HG03060 (cell line): ENCODE results near the gene CTPS1.
A peak's percentile ranks its signal among the peaks of the same experiment; 100 is the strongest.

ENCODE experiments used
- ATAC-seq: cut with Tn5 transposase; IDR thresholded peaks from one replicate; pipeline ENCODE4 v1.9.1; 2021; ENCODE audit warnings: low read depth, moderate number of reproducible peaks; ENCODE audit not compliant: unreplicated experiment

Gene CTPS1

DNA sequence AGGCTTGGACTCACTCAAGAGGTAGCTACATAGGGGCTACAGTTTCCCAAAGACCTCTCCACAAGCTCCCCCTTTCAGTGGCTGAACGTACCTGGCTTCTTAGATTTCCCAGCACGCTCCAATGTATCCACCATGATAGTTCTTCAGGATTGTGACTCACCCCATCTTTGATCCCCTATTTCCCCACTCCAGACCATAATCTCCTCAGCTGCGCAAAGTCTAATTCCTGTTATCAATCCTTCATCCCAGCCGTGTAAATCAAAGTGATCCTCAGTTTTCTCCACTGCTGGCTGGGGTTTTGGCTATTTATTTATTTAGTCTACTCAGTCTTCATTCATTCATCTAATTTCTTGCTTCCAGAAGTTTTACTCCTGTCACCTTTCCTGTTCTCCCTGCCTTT is 13.1 kb upstream of the CTPS1 start:
- ATAC-seq: no peak

DNA sequence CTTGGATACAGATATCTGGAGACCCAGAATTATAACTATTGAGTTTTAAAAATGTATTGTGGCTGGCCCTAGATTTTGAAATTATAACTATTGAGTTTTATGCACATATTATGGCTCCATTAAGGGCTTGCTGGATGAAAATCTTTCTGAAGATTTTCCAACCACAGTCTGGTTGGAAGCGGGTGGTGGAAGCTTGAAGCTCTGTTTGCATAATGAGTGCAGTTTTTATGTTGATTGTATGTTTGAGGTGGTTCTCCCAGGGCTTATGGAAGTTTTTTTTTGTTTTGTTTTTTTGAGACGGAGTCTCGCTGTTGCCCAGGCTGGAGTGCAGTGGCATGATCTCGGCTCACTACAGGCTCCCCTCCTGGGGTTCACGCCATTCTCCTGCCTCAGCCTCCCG is 10.1 kb upstream of the CTPS1 start:
- ATAC-seq: no peak

DNA sequence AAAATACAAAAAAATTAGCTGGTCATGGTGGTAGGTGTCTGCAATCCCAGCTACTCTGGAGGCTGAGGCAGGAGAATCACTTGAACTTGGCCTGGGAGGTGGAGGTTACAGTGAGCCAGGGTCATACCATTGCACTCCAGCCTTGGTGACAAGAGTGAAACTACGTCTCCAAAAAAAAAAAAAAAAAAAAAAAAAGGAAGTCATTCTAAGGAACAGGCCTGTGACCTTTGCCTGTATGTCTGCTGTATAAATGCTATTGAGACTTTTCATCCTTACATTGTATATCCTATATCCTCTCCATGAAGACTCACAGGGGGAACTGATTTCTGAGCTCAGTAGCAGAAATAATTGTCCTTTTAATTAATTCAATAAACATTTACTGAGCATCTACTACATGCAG is 7.5 kb upstream of the CTPS1 start:
- no peak for ATAC-seq

DNA sequence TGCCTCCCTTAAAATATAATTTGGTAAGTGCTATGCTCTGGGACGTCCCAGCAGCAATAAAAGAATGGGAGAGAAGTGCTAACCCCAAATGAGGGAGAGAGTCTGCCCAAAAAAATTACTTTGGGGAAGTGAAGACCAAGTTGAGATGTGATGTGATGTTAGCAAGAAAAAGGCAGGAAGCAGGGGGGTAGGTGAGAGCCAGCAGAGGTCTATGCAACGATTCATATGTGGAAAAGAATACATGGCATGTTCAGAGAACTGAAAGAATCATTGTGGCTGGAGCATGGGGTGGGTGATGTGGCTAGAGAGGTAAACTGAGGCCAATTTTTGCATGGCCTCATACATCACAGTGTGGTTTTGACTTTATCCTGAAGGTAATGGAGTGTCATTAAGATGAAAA is 5.6 kb upstream of the CTPS1 start:
- no peak for ATAC-seq

DNA sequence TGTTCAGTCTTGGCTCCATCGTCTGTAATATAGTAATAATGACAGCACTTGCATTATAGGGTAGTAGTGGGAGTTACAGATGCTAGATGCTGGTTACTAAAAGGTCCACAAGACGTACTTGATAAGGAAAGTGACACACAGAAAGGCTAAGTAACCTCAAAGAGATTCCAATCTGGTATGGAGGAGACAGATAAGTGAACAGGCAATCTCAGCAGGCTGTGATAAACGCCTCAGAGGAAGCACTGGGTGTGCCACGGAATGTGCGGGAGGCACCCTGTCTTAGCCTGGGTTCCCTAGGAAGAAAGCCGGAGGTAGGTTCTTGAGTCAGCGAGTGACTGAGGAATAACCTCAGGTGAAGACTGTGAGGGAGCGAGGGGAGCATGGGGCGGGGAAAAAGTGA is 4.6 kb upstream of the CTPS1 start:
- ATAC-seq: no peak

DNA sequence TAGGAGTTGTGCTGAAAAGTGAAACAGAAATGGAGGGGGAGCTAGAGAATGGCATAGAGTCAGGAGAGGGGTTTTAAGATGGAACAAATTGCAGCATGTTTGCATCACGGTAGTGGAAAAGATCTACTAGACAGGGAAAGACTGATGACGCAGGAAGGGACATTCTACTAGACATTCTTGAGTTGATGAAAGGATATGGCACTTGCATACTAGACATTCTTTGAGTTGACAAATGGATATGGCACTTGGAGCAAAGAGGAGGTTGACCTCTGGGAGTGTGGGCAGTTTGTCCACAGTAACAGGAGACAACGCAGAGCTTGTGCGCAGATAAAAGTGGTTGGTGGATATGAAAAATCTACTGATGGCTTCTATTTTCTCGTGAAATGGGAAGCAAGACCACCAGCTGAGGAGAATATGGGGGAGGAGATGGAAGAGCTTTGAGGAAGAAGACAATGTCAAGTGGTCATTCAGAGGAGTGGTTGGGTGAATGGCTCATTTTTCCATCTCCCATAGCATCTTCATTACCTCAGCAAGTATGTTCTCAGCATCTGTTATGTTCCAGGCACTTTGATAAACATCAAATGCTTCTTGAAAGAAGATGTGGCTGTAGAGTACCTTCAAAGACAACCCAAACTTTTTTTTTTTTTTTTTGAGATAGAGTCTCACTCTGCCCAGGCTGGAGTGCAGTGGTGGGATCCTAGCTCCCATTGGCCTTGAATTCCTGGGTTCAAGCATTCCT is 2.4 kb upstream of the CTPS1 start:
- no peak for ATAC-seq

DNA sequence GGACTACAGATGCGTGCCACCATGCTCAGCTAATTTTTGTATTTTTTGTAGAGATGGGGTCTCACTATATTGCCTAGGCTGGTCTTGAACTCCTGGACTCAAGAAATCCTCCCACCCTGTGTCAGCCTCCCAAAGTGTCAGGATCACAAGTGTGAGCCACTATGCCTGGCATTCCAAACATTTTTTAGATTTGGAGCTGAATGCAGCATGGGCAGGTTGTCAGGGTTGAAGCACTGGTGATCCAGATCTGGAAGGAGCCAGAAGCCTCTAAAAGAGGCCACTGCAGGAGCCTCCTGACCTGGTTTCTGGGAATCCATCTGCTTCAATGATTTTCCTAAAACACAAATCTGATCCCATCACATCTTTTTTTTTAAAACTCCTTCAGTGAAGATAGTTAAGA is 1.8 kb upstream of the CTPS1 start:
- no peak for ATAC-seq

DNA sequence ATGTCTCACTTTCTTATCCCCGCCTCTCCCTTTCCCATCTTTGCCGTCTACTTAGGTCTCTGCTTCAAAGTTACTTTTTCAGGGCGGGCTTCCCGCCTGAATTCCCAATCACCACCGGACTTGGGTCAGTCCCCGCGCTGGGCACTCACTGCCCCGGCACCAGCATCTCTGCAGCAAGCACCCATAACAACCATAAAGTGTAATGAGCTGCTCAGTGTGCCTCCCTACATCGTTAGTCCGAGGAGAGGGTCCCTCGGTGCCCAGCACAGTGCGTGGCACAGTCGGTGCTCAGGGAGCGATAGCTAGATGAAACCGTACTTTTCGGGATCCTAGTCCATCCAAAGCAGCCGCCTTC is 633 bp upstream of the CTPS1 start:
- no peak for ATAC-seq

DNA sequence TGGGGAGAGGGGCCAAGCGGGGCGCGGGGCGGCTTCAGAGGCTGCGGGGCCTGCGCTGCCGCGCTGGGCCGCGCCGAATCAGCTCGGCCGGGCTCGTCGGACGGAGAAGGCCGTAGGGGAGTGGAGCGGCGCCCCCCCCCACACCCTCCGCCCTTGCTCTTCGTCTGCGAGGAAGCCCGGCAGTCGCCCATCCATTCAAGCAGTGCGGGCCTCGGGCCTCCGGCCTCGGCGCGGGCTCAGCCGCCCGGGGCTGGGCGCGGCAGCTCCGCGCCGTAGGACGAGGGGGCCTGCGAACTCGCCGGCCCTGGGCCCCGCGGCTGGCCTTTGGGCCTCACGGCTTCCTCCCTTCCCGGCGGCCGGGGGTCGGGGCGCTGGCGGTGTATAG is 564 bp downstream of the CTPS1 start:
- peak; percentile 13 for ATAC-seq

DNA sequence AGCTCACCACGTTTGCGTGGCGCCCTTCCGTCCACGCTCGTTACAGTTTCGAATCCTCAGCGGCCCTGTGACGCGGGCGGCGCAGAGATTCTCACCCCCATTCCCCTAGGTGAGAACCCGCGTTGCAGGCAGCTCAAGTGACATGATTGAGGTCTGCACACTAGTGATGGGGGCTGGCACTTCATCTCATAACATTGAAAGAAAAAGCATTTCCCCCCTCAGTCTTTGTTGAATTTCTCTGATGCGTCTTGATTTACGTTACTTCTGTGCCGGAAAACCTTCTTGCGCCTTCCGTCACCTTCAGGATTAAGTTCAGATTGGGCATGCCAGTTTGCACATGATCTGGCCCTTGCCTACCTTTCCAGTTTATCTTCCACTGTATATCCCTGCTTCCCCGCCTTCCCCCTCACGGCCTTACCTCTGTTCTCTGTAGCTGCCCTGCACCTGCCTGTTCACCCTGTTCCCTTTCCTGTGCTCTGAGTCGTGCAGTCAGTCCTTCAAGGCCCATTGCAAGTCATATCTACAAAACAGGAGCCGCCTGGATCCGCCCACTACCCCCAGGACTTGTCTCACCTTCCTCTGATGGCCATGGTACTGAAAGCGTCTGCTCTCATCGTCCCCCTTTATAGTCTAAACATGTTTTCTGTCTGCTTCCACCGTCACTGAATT is 1.1 kb downstream of the CTPS1 start:
- no peak for ATAC-seq

DNA sequence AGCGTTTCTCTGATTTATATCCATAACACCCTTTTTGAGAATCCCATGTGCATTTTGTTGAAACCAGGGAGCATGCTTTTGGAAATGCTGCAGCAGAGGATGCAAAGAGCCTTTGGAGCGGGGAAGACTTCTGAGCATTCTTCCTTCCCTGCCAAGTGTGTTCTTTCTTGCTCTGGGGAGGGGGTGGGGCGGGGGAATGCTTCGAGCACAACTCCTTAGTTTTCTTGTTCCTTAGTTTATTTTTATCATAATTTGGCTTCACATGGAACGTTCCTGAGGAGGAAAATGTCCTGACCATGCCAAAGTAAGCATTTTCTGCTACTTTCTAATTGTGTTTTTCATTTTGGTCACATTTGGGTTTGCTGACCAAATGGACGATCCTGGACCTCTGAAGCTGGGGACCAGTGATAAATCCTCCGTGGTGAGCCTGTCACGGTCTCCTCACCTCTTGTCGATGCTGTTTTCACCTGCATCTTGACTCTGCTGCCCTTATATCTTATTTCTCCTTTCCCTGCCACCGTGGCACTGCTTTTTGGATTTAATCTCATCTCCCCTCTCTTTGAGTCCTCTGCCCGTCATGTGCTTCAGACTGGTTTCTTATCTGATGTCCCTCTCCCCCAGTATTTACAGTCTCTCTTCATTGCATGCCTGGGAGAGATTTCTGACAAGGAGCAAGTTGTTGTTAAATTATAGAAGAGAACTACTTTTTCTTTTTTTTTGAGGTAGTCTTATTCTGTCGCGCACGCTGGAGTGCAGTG is 2.4 kb downstream of the CTPS1 start:
- no peak for ATAC-seq

DNA sequence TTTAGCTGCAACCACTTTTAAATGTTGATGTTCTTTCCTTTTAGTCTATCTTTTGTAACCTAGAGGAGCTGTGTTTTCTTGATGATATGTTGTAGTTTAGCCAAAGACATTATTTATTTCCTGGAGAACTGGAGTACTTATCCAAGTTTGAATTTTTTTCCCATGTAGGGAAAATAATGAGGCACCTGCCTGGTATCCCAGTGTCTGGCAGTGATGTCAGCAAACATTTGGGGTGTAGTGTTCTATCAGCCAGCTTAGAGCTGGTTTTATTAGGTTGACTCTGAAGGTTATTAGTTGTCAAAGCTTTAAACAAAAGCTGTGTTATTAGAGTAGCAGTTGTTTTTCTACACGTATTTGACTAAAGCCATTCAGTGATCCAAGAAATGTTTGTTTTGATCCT is 3.2 kb downstream of the CTPS1 start:
- ATAC-seq: no peak

DNA sequence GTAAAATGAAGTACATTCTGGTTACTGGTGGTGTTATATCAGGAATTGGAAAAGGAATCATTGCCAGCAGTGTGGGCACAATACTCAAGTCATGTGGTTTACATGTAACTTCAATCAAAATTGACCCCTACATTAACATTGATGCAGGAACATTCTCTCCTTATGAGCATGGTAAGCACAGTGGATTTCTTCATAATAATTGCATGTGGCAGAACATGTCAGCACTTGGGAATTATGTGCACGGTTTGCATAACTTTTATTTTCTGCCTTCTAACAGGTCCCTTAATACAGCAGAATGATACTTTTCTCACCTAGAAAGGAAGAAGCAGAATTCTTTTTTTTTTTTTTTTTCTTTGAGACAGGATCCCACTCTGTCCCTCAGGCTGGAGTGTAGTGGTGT is 3.8 kb downstream of the CTPS1 start:
- ATAC-seq: no peak

DNA sequence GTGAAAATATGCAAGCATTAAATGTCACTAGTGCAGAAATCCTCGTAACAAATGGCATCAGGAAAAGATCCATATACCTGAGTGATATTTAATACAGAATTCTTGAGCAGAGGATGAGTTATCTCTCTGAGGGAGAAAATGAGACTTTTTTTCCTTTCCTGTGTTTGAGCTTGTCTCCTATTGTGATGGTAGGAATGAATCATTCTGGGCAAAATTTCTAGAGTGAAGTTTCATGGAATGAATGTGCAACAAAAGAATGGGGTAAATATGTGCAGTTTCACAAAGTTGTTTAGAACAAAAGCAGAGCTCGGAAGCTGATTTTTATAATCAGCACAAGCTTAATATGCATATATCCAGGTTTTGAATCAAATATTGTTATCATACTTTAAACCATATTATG is 4.6 kb downstream of the CTPS1 start:
- no peak for ATAC-seq

DNA sequence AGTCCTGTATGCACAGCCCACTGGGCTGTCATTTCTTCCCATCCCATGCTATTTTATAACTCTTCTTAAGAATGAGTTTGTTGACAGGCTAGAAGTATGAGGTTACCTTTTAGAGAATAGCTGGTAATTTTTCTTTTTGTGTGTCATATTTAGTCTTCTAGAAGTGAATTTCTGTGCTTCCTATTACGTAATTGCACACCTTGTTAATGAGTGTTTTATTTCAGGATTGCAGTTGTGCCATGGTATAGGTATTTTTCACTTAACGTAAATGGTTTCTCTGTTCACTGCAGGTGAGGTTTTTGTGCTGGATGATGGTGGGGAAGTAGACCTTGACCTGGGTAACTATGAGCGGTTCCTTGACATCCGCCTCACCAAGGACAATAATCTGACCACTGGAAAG is 5.0 kb downstream of the CTPS1 start:
- ATAC-seq: no peak

DNA sequence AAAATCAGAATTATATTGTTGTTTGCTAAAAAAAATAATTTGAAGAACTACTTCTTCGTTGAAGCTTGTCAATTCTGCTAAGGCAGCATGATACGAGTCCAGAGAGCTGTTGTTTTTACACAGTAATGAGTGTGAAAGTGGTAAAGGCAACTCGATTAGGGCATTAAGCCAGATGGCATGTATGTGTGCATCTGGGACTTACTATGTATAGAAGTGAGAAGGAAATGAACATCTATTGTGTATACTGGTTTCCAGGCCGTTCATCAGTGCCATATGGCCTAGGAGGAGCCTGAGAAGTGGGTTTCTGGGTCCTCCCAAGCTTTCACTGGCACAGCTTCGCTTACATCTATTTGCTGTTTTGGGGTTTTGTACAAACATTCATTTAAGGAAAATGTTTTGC is 5.7 kb downstream of the CTPS1 start:
- no peak for ATAC-seq

DNA sequence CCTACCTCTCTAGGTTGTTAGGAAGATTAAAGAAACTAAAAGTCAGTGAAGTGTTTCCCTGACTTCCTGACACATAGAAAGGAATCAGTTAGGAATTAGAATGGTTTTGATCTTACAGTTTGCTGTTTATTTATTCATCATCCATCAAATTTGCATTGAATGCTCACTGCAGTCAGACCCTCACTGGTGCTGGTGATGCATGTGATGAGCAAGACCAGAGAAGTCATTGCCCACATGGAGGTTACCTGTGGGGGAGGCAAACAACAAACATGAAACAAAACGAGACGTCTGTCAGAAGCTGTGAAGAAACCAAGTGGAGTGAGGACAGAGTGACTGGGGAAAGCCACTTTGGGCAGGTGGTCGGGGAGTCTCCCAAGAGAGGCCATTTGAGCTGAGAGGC is 6.4 kb downstream of the CTPS1 start:
- no peak for ATAC-seq

DNA sequence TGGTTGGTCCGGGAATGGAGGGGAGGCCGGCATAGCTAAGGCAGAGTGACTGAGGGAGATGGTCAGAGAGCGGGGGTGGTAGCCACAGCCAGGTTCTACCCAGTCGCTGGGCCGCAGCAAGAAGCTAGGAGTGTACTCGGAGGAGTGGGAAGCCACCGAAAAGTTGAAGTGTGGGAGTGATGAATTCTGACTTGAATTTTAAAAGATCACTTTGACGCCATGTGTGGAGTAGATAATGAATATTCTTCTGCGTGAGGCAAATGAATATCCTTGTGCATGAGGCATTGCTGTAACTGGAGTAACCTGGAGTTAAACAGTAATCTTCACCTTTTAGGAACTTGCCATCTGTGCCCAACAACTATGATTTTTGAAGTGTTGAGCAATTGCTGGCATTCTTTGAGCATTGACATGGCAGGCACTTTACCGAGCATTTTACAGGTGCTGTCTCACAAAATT is 6.9 kb downstream of the CTPS1 start:
- no peak for ATAC-seq

DNA sequence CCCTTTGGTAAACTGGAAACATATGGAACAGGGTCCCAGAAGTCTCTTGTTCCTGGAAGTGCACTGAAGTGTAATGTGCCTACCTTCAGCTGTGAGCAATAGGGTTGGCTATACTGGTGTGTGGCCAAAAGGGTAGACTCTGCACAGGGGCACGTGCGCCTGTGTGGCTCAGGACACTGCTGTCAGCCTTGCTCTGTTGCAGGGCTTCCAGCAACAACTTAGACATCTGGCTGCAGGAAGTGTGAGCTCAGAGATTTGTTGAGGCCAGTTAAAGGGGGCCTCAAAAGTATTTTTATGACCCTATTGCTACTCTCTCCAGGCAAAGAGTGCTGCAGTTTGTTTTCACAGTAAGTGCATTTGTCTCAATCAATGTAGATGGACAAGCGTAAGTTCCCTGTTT is 7.5 kb downstream of the CTPS1 start:
- no peak for ATAC-seq

DNA sequence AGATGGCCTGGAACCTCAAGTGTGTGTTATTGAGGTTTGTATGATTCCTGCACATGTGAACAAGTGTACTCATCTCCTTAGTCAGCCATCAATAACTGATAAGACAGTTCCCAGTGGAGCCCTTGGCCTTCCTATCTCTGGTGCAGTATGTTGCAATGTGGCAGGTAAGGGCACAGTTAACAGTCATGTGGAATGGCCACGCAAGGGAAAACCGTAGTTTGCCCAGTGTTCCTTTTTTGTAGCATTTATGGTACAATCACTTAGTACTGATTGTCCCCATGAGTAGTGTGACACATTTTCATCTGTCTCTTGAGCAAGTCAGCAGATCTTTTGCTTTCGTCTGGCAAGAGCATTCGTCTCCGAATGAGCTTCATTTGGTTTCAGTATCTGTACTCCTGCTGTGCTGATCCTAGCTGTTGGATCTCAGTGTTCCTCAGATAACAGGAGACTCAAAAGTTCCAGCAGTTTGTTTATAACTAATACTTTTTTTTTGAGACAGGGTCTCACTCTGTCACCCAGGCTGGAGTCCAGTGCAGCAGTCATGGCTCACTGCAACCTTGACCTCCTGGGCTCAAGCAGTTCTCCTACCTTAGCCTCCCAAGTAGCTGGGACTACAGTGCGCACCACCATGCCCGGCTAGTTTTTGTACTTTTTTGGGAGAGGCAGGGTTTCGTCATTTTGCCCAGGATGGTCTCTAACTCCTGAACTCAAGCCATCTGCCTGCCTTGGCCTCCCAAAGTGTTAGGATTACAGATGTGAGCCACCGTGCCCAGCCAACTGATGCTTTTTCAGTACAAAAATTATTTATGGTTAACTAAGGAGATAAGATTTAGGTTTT is 8.2 kb downstream of the CTPS1 start:
- no peak for ATAC-seq

DNA sequence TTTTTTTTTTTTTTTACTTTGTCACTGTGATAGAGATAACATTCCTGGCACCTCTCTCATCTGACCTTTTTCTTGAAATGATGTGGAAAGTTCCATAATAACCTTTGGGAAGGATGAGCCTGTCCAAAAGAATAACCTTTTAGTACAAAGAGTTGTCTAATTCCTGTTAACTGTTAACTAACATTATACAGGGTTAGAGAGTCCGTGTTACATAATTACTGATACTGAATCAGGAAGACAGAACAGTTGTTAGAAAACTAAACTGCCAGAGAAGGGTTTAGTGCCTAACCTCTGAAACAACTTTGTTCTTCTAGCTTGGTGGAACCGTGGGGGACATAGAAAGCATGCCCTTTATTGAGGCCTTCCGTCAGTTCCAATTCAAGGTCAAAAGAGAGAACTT is 8.8 kb downstream of the CTPS1 start:
- ATAC-seq: no peak
